Activated B cell treated with CpG ODN at 0.5 μM for 24 hours (primary cell): Measurements from ENCODE around the gene DHRS3. TPM values are rescaled to one million over a fixed set of nuclear protein-coding genes. Genes with fewer than 3 reads are reported as not detected.
"Not testable (repeated sequence)": the region's sequence is repeated elsewhere in the genome, so short reads cannot be mapped to it uniquely, and the experiment has no call there.

Experiments used
- ATAC-seq: fragments of 200-7000 bp; cut with Tn5 transposase; one replicate; pipeline ENCODE4 v1.10.0; 2021; ENCODE audit warnings: low read depth, mild to moderate bottlenecking, moderate library complexity
- CTCF ChIA-PET: fragments of 350-600 bp; sonication (Branson Sonifier 250); formaldehyde crosslinking; loops from one replicate; lab custom pipeline; 2021; ENCODE audit warnings: antibody characterized with exemption; lab: Charles Lee
- POLR2A ChIA-PET: fragments of 350-600 bp; sonication (Branson Sonifier 250); formaldehyde crosslinking; loops from one replicate; lab custom pipeline; 2021; ENCODE audit warnings: antibody characterized with exemption; lab: Charles Lee
- DNase-seq: peaks from one replicate; pipeline ENCODE4 v3.0.0; 2022
- H3K27ac Mint-ChIP-seq: one replicate; pipeline ENCODE4 v1.8.0; 2020; ENCODE audit warnings: mixed read lengths
- H3K27me3 Mint-ChIP-seq: one replicate; pipeline ENCODE4 v1.8.0; 2021; ENCODE audit warnings: mixed read lengths
- H3K36me3 Mint-ChIP-seq: one replicate; pipeline ENCODE4 v1.8.0; 2021; ENCODE audit warnings: low read depth, mixed read lengths
- H3K4me1 Mint-ChIP-seq: one replicate; pipeline ENCODE4 v1.8.0; 2021; ENCODE audit warnings: mixed read lengths
- H3K4me3 Mint-ChIP-seq: one replicate; pipeline ENCODE4 v1.8.0; 2020; ENCODE audit warnings: mild to moderate bottlenecking, mixed read lengths
- H3K9me3 Mint-ChIP-seq: one replicate; pipeline ENCODE4 v1.8.0; 2020; ENCODE audit warnings: mixed read lengths
- CTCF ChIP-seq: fragments of 200-600 bp; IDR thresholded peaks from one replicate; pipeline ENCODE4 v1.8.0; 2022; ENCODE audit warnings: antibody characterized with exemption, mild to moderate bottlenecking
- intact Hi-C: fragments of 100-400 bp; cut with micrococcal nuclease; formaldehyde crosslinking; loops from one replicate; pipeline ENCODE4 v1.15.1; 2024
- total RNA-seq: library from RNA; stranded (reverse); gene quantifications from 2 replicates; pipeline ENCODE4 v1.2.3, GENCODE V29; 2022

The DHRS3 gene
- total RNA-seq, 1 donor from 2014 or later = 1.8 TPM

GRCh38 chr1:12654657-12655056 lies 36.6 kb upstream of the DHRS3 start:
- H3K36me3 Mint-ChIP-seq = no peaks in the 10 kb centered on the region
- H3K4me1 Mint-ChIP-seq = peaks cover 6% of the 10 kb centered on the region
- no peak for TF ChIP-seq CTCF
- H3K27me3 Mint-ChIP-seq = peaks cover 32% of the 10 kb centered on the region
- ATAC-seq = no peak
- no peak overlapping the region for H3K27ac Mint-ChIP-seq
- H3K9me3 Mint-ChIP-seq = no peaks in the 10 kb centered on the region
- no peak overlapping the region for H3K4me3 Mint-ChIP-seq
- CTCF ChIA-PET = interaction anchor here (1.1 kb wide), 1 partner anchor 14 kb away, joined by 3 read pairs; no protein-coding TSS in a partner anchor
- DNase-seq = no peak
- intact Hi-C loops = no loop called here
- POLR2A ChIA-PET = no interaction called here

GRCh38 chr1:12654004-12654567 lies 36.1 kb upstream of the DHRS3 start:
- DNase-seq (no peak), ATAC-seq (no peak)
- POLR2A ChIA-PET = no interaction called here
- CTCF ChIA-PET = interaction anchor here (1.1 kb wide), 1 partner anchor 14 kb away, joined by 3 read pairs; no protein-coding TSS in a partner anchor
- Mint-ChIP-seq H3K27me3 (peaks cover 35% of the 10 kb centered on the region), H3K4me1 (peaks cover 6% of the 10 kb centered on the region), H3K36me3 (no peaks in the 10 kb centered on the region), H3K4me3 (no peak overlapping the region), H3K27ac (no peak overlapping the region), H3K9me3 (no peaks in the 10 kb centered on the region)
- intact Hi-C loops = no loop called here
- no peak for TF ChIP-seq CTCF

- intact Hi-C loops = no loop called here
- no peak overlapping the region for H3K4me3 Mint-ChIP-seq
Observed at GRCh38 chr1:12649971-12650421, 32.0 kb upstream of the DHRS3 start.

GRCh38 chr1:12648741-12649140 lies 30.7 kb upstream of the DHRS3 start:
- H3K4me1 Mint-ChIP-seq = no peaks in the 10 kb centered on the region
- intact Hi-C loops = no loop called here
- H3K27me3 Mint-ChIP-seq = peaks cover 29% of the 10 kb centered on the region
- no peak overlapping the region for H3K27ac Mint-ChIP-seq
- POLR2A ChIA-PET = no interaction called here
- no peak overlapping the region for H3K4me3 Mint-ChIP-seq
- DNase-seq (no peak), ATAC-seq (no peak)
- CTCF ChIA-PET = interaction anchor here (1.1 kb wide), 1 partner anchor 10 kb away, joined by 3 read pairs; no protein-coding TSS in a partner anchor
- no peaks in the 10 kb centered on the region for H3K36me3 Mint-ChIP-seq
- TF ChIP-seq CTCF = no peak
- H3K9me3 Mint-ChIP-seq = no peaks in the 10 kb centered on the region

More at GRCh38 chr1:12649971-12650421, 32.0 kb upstream of the DHRS3 start:
- Mint-ChIP-seq H3K27me3 (peaks cover 26% of the 10 kb centered on the region), H3K36me3 (no peaks in the 10 kb centered on the region), H3K9me3 (no peaks in the 10 kb centered on the region), H3K27ac (no peak overlapping the region), H3K4me1 (no peaks in the 10 kb centered on the region)
- CTCF ChIA-PET = interaction anchor here (1.1 kb wide), 1 partner anchor 9 kb away, joined by 3 read pairs; no protein-coding TSS in a partner anchor
- no peak for DNase-seq
- TF ChIP-seq CTCF = no peak
- POLR2A ChIA-PET = no interaction called here
- no peak for ATAC-seq

- H3K4me1 Mint-ChIP-seq, CTCF ChIA-PET, DNase-seq, H3K36me3 Mint-ChIP-seq, intact Hi-C loops, POLR2A ChIA-PET, ATAC-seq, H3K4me3 Mint-ChIP-seq, H3K27ac Mint-ChIP-seq: not testable (repeated sequence)
- Mint-ChIP-seq H3K9me3 (peaks cover 12% of the 10 kb centered on the region), H3K27me3 (peaks cover 17% of the 10 kb centered on the region)
Observed at GRCh38 chr1:12645401-12645800, 27.4 kb upstream of the DHRS3 start.
